ENCODE data around the gene STON1.

GRCh38 chr2:48534781-48535180, 4.8 kb downstream of the STON1 start:
- TF ChIP-seq EZH2 (IDR thresholded peaks at IDR 0.05; ENCODE audit: borderline replicate concordance, insufficient read depth, low read length, poor library complexity, severe bottlenecking) = no peak
- no peak for TF ChIP-seq CTCF (IDR thresholded peaks at IDR 0.05; ENCODE audit: poor library complexity, severe bottlenecking)
- TF ChIP-seq TAF1 (IDR thresholded peaks at IDR 0.05; ENCODE audit: low read depth) = no peak

All from neural cell (in vitro differentiated cells).